WTC11 (cell line): ENCODE results near the gene SIGLEC10. TPM values are rescaled to one million over a fixed set of nuclear protein-coding genes. Genes with fewer than 3 reads are reported as not detected.
A peak's percentile ranks its signal among the peaks of the same experiment; 100 is the strongest.

ENCODE experiments used
- ATAC-seq: fragments of 200-7000 bp; cut with Tn5 transposase; 2 replicates; pipeline ENCODE4 v1.10.0; 2021; ENCODE audit warnings: mild to moderate bottlenecking, moderate library complexity
- Bru-seq: library from RNA; stranded (reverse); fragments of 400-500 nt; gene quantifications from one replicate; lab custom pipeline; 2021; lab: Mats Ljungman, UMichigan
- CTCF ChIA-PET: fragments of 300-600 bp; sonication (Branson Sonifier 250); formaldehyde crosslinking; loops from one replicate; lab custom pipeline; 2021; ENCODE audit warnings: antibody characterized with exemption; lab: Charles Lee
- POLR2A ChIA-PET: fragments of 350-600 bp; sonication (Branson Sonifier 250); formaldehyde crosslinking; loops from one replicate; lab custom pipeline; 2021; ENCODE audit warnings: antibody characterized with exemption; lab: Charles Lee
- DNase-seq: peaks from one replicate; pipeline ENCODE4 v3.0.0; 2021; ENCODE audit warnings: low spot score
- H3K27ac Mint-ChIP-seq: 2 replicates; pipeline ENCODE4 v1.8.0; 2021; ENCODE audit warnings: mixed read lengths
- H3K27me3 Mint-ChIP-seq: 2 replicates; pipeline ENCODE4 v1.8.0; 2021; ENCODE audit warnings: low read depth, mild to moderate bottlenecking, moderate library complexity, mixed read lengths
- H3K36me3 Mint-ChIP-seq: 2 replicates; pipeline ENCODE4 v1.8.0; 2021; ENCODE audit warnings: mixed read lengths
- H3K4me1 Mint-ChIP-seq: 2 replicates; pipeline ENCODE4 v1.8.0; 2022; ENCODE audit warnings: mixed read lengths
- H3K4me3 Mint-ChIP-seq: 2 replicates; pipeline ENCODE4 v1.8.0; 2021; ENCODE audit warnings: mild to moderate bottlenecking, moderate library complexity, mixed read lengths
- H3K9me3 Mint-ChIP-seq: 2 replicates; pipeline ENCODE4 v1.8.0; 2021; ENCODE audit warnings: mixed read lengths
- AR ChIP-seq: fragments of 250-450 bp; sonication (Bioruptor Pico); IDR thresholded peaks from 2 replicates; pipeline ENCODE4 v1.9.0; 2021; ENCODE audit warnings: mild to moderate bottlenecking
- ARID4B ChIP-seq: sonication (generic); formaldehyde crosslinking; IDR thresholded peaks from 2 replicates; pipeline ENCODE4 v1.8.0; 2023; ENCODE audit warnings: missing genetic modification reagents, mild to moderate bottlenecking, borderline replicate concordance
- ATF6 ChIP-seq: sonication (generic); formaldehyde crosslinking; IDR thresholded peaks from 2 replicates; pipeline ENCODE4 v1.8.1; 2023; ENCODE audit warnings: mild to moderate bottlenecking, missing genetic modification reagents
- CDX4 ChIP-seq: fragments of 250-450 bp; sonication (Bioruptor Pico); IDR thresholded peaks from 2 replicates; pipeline ENCODE4 v1.9.0; 2021; ENCODE audit warnings: moderate library complexity, mild to moderate bottlenecking, inconsistent platforms, borderline replicate concordance
- E2F4 ChIP-seq: sonication (generic); formaldehyde crosslinking; IDR thresholded peaks from 2 replicates; pipeline ENCODE4 v1.8.1; 2022; ENCODE audit warnings: low read depth, mild to moderate bottlenecking, moderate library complexity, missing genetic modification reagents, borderline replicate concordance
- KAT7 ChIP-seq: sonication (generic); formaldehyde crosslinking; IDR thresholded peaks from 2 replicates; pipeline ENCODE4 v1.8.1; 2023; ENCODE audit warnings: missing genetic modification reagents, mild to moderate bottlenecking, borderline replicate concordance
- NR3C1 ChIP-seq: sonication (generic); formaldehyde crosslinking; conservative IDR thresholded peaks from 2 replicates; pipeline ENCODE4 v1.8.1; 2023; ENCODE audit warnings: low read depth, mild to moderate bottlenecking, missing genetic modification reagents
- RORB ChIP-seq: fragments of 250-450 bp; sonication (Bioruptor Pico); IDR thresholded peaks from 2 replicates; pipeline ENCODE4 v1.9.0; 2021; ENCODE audit warnings: mild to moderate bottlenecking
- SMAD4 ChIP-seq: sonication (generic); formaldehyde crosslinking; IDR thresholded peaks from 2 replicates; pipeline ENCODE4 v1.8.0; 2022; ENCODE audit warnings: mild to moderate bottlenecking, missing genetic modification reagents
- STAT6 ChIP-seq: sonication (generic); formaldehyde crosslinking; conservative IDR thresholded peaks from 2 replicates; pipeline ENCODE4 v1.8.1; 2023; ENCODE audit warnings: mild to moderate bottlenecking, low read depth, missing genetic modification reagents, moderate library complexity
- USF1 ChIP-seq: sonication (generic); formaldehyde crosslinking; IDR thresholded peaks from 2 replicates; pipeline ENCODE4 v1.8.0; 2022; ENCODE audit warnings: mild to moderate bottlenecking, missing genetic modification reagents
- ZNF281 ChIP-seq: sonication (generic); formaldehyde crosslinking; IDR thresholded peaks from 2 replicates; pipeline ENCODE4 v1.8.0; 2023; ENCODE audit warnings: mild to moderate bottlenecking, missing genetic modification reagents
- long read RNA-seq, 3 experiments: library from RNA in 1 of 3; library from capped mRNA in 1 of 3; library from polyadenylated mRNA in 1 of 3; unstranded in 2 of 3; stranded (forward) in 1 of 3; transcript quantifications; one replicate each; pipeline ENCODE4 v2.0.0, GENCODE V29; 2021
- total RNA-seq: library from RNA; stranded (reverse); gene quantifications from 3 replicates; pipeline ENCODE4 v1.2.3, GENCODE V29; 2021

SIGLEC10 gene
- 0.44 TPM in 1 of 3 replicates, not detected in the others for total RNA-seq
- Bru-seq, nascent RNA = not detected
- long read RNA-seq, experiment 1 = 0 reads
- long read RNA-seq, experiment 2 = 0 reads
- long read RNA-seq, experiment 3 = 0 reads

- peak within 1 kb of the TSS; percentile 74; the same call in 1 of the 2 replicates for H3K27ac Mint-ChIP-seq
- ATAC-seq = peak; percentile 36
- CTCF ChIA-PET = interaction anchor here (0.7 to 2.2 kb wide), 10 partner anchors 10 to 619 kb away, joined by 3 to 11 read pairs (median 5); no protein-coding TSS in a partner anchor
- DNase-seq = peak; percentile 31
- peaks cover 29% of the 10 kb centered on the region for H3K27me3 Mint-ChIP-seq
- POLR2A ChIA-PET = no interaction called here
- H3K4me1 Mint-ChIP-seq = peaks cover 6% of the 10 kb centered on the region; the same call in 1 of the 2 replicates
- H3K36me3 Mint-ChIP-seq = no peaks in the 10 kb centered on the region; the same call in 1 of the 2 replicates
- peaks cover 3% of the 10 kb centered on the region; the same call in 1 of the 2 replicates for H3K9me3 Mint-ChIP-seq
- H3K4me3 Mint-ChIP-seq = no peak within 1 kb of the TSS
- TF ChIP-seq SMAD4 (CRISPR knock-in tag) (no peak), USF1 (CRISPR knock-in tag) (no peak), E2F4 (CRISPR knock-in tag) (no peak), ZNF281 (CRISPR knock-in tag) (no peak), NR3C1 (CRISPR knock-in tag) (no peak), RORB (CRISPR knock-in tag) (no peak), ATF6 (CRISPR knock-in tag) (no peak), AR (CRISPR knock-in tag) (no peak), KAT7 (CRISPR knock-in tag) (no peak), CDX4 (CRISPR knock-in tag) (no peak), ARID4B (CRISPR knock-in tag) (no peak), STAT6 (CRISPR knock-in tag) (no peak)
Observed at GRCh38 chr19:51417107-51417809, at the start of gene SIGLEC10. Gene SIGLEC10, minus strand, starts transcription at chr19:51417642. Its CDS starts 61 bp downstream, at chr19:51417581.
